ENCODE data around the gene LRRTM4.

Gene LRRTM4

GRCh38 chr2:77268626-77269025, 253.6 kb downstream of the LRRTM4 start:
- no peak for TF ChIP-seq CTCF (IDR thresholded peaks at IDR 0.05)

GRCh38 chr2:77232909-77233425, 289.2 kb downstream of the LRRTM4 start:
- TF ChIP-seq CTCF (IDR thresholded peaks at IDR 0.05): no peak

- no peak for TF ChIP-seq CTCF (IDR thresholded peaks at IDR 0.05)
Observed at GRCh38 chr2:77228391-77228790, 293.8 kb downstream of the LRRTM4 start.

- no peak for TF ChIP-seq CTCF (IDR thresholded peaks at IDR 0.05)
Observed at GRCh38 chr2:77210725-77211124, 311.5 kb downstream of the LRRTM4 start.

GRCh38 chr2:77207331-77207730, 314.8 kb downstream of the LRRTM4 start:
- no peak for TF ChIP-seq CTCF (IDR thresholded peaks at IDR 0.05)

GRCh38 chr2:77201755-77202154, 320.4 kb downstream of the LRRTM4 start:
- no peak for TF ChIP-seq CTCF (IDR thresholded peaks at IDR 0.05)

GRCh38 chr2:77199411-77199810, 322.8 kb downstream of the LRRTM4 start:
- no peak for TF ChIP-seq CTCF (IDR thresholded peaks at IDR 0.05)

GRCh38 chr2:77193858-77194448, 328.2 kb downstream of the LRRTM4 start:
- no peak for TF ChIP-seq CTCF (IDR thresholded peaks at IDR 0.05)
